HG02623 (cell line): ENCODE data around the gene FGF3.

Source experiments
- ATAC-seq: cut with Tn5 transposase; IDR thresholded peaks from one replicate; pipeline ENCODE4 v1.9.1; 2021; ENCODE audit warnings: moderate library complexity; ENCODE audit not compliant: unreplicated experiment

FGF3 gene

DNA sequence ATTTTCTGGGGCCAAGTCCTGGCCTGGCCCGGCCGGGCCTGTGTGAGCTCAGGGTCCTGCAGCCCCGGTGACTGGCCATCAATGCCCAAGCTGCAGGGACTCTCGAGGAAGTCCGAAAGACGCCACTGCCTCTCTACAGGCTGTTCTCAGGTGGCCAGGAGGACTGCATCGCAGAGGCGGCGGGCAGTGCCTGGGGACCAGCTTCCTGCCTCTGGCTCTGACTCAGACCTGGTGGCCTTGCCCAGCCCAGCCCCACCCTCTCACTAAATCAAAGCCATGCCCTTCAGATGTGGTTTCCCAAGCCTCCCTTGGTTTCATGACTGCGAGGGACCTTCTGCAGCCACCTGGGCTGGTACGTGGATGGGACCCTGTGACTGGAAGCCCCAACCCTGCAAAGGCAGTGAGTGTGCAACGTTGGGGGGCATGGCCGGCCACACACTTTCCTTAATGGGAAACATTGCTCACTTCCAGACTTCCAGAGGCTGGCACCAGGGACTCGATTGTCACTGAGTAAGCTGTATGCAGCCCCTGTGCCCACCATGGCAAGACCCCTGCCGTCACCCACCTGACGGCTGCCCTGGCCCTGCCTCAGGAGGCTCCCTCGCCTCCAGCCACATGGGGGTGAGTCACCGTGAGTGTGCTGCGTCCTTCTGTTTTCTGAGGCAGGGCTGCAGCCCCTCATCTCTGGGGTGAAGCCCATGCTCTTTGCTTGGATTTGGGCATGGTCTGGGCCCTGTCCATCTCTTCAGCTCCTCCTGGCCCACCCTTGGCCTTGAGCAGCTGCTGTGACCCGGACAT lies 6.0 kb upstream of the FGF3 start:
- ATAC-seq, result no peak

DNA sequence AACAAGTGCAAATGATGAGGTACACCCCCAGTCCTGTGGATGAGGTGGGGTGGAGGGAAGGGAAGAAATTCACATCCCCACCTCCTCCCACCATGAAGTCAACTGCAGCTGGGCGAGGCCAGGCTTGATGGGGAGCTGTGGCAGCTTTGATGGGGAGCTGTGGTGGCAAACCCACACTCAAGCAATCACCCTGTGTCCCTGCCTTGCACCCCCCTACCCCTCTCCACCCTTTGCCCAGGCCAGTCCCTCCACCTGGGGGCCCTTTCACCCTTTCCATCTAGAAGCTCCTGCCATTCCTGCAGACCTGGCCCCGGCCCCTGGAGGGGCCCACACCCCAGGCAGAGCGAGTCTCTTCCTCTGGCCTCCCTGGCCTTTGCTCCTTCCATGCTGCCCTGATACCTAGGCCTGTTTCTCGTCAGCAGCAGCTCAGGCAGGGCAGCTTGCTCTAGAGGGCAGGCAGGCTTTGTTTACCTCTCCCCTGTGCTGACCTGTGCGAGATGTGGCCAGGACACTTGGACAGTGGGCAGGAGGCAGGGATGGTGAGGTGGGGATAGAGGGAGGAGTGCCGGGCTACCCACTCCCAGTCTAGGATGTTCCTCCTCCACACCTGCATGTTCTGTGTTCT lies 4.5 kb upstream of the FGF3 start:
- no peak for ATAC-seq

DNA sequence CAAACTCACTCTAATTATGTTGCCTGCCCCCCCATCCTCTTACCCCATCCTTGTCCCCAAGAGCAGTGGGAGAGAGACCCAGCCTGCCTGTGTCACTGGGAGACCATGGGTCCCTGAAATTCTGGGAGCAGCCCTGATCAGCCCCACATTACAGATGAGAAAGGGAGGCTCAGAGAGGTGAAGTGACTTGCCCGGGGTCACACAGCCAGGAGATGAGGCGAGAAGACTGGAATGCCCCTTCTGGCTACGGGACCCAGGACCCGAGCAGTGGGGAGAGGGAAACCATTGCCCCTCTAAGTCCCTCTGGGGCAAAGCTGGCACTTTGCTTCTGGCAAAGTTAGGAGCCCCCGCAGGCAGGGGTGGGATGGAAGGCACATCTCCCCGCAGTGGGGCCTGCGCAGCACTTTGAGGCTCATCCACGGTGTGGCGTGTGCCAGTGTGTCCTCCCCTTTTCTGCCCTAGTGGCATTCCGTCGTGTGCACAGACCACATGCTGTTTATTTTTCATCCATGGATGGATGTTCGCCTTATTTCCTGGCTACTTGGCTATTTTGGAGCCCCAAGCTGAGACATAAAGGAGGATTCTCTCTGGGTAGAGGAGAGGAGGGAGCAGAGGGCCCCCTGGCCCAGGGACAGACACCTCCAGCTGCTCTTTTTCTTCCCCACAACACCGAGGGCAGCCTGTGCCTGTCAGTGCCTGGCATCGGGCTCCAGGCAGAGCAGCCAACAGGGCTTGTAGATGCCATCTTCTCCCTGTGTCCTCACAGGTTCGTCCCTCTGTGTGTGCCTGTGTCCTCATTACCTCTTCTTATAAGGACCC lies 3.7 kb upstream of the FGF3 start:
- no peak for ATAC-seq

DNA sequence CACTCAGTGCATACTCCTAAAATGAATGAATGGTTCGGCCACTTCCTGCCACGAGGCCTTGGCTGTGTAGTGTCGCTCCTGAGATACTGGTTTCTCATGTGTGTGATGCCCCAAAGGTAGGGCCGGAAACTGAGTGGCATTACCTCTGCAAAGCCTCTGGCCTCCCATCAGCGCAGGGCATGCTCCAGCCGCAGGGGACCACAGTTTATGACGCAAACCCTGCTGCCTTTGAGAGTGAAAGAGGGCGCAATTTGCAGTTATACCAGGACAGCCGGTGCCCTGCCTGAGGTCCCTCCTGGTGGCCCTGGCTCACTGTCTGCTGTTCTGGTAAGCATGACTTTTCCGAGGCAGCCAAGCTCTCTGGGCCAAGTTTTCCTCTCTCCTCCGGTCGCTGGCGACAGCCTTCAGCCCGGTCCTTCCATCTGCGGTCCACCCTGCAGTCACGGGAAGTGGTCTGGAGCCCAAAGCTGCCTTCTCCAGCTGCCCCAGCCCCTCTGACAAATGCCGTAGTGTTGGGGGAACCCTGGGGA lies 2.4 kb upstream of the FGF3 start:
- no peak for ATAC-seq

DNA sequence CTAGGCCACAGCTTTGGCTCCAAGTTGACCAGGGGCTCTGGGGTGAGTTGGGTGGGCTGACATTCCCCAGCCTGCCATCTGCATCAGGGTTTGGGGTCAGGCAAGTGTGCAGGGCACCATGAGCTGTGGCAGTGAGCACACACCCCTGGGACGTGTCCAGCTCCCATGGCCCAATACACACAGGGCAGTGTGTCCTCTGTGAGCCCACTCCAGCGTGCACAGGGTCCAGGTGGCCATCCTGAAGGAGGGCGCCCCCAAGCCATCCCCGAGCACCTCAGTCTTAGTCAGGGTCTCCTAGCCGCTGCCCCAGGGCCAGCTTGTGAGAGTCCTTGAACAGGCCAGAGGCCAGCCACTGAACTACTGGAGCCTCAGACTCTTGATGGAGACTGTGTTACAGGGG lies 1.2 kb upstream of the FGF3 start:
- ATAC-seq, result no peak

DNA sequence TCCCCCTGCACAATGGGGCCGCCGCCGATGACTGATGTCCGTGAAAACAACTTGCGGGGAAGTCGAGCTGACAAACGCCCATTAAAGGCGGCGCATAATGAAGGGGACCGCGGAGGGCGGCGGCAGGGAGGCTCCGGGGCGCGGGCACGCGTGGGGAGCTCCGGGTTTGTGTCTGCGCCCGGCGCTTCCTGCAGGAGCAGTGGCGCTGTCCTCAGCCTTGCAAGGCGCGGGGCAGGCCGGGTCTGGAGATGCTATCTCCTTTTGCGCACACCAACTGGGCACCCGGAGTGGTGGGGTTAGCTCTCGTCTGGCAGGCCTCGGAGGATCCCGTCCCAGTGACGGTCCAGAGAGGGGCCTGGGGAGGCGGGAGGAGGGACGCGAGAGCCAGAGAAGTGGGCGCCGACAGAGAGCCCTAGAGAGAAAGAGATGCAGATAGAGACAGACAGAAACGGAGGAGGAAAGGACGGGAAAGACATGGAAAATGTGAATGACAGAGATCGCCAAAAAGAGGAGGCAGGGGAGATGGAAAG lies 390 bp upstream of the FGF3 start:
- no peak for ATAC-seq

DNA sequence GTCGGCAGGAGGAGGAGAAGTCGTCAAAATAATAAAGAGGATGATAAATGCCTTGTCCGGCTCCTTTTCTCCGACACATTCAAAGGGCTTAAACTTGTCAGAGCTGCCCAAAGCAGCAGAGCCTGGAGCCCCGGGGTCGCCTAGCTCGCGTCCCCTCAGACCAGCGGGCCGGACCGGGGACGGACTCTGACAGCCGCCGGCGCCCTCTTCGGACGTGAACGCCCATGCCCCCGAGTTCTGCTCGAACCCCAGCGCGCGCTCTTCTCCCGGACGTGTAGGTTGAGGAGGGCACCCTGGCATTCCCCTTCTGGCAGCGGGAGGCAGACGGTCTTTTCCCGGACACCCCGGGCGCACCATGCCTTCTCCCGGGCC lies 999 bp downstream of the FGF3 start:
- no peak for ATAC-seq

DNA sequence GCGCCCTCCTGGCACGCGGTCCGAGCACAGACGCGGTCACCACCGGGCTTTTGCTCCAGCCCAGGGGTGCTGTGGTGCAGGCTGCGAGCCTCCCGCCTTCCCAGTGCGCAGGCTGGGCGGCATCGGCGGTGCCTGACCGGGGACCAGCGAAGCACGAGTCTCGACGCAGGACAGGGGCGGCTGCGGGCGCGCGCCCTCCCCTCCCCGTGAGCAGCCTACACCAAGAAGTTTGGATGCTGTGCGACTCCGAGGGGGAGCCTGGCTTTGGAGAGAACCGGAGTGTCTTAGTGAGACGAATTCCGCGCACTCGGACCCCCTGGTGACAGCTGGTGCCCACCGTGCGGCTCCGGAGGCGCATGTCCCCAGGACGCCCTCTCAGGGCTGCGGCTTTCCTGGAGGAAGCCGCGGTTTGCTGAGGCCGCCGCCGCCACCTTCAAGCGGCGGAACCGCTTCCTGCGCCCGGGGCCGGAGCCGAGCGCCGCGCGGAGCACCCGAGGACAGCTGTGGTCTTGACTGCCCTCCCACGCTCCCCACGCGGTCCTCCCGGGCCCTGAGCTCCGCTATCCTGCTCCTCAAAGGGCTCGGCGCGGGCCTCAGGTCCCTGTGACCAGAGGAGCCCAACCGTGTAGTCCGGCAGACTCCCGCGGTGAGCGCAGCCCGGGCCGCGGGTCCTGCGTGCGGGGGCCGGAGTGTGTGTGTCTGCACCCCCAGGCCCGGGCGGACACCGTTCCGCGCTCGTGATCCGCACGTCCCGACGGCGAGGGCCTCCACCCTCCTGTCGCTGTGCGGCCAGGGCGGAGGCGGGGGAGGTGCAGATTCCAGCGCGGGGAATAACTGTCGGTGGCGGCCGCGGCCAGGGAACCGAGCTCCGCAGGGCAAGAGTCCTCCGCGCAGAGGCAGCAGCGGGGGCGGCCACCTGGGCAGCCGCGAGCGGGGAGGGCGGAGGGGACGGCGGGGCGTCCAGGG lies 1.7 kb downstream of the FGF3 start:
- ATAC-seq, result no peak

DNA sequence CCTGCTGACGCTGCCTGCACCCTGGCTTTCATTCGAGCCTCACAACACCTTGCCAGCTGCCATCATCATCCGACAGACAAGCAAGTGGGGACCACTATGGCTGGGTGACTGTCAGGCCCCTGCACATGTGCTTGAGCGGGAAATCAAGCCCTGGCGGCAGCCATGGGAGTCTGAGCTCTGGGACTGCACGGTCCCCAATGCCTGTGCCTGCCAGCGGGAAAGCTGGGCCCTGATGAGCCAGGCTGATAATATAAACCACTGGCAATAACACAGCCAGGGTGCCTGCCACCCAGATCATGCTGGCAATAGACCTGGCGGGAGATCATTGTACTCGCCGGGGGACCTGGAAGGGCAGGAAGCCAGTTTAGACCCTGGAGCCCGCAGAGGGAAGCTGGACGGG lies 2.5 kb downstream of the FGF3 start:
- no peak for ATAC-seq

DNA sequence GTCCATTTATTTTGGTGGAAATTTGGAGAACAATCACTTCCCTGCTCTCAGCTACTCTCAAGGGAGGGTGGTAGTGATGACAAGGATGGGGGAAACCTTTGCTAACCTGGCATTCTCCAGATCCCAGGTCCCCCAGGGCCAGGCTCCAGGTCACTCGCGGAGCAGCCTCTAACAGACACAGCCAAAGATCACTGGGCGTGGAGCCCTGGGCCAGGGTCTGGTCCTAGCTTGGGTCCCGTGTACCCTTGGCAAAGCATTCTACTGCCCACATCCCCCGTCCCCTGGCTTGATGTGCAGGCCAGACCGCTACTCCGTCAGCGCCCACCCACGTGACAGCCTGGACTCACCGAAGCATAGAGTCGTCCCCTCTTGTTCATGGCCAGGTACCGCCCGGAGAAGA lies 3.2 kb downstream of the FGF3 start:
- ATAC-seq, result no peak

DNA sequence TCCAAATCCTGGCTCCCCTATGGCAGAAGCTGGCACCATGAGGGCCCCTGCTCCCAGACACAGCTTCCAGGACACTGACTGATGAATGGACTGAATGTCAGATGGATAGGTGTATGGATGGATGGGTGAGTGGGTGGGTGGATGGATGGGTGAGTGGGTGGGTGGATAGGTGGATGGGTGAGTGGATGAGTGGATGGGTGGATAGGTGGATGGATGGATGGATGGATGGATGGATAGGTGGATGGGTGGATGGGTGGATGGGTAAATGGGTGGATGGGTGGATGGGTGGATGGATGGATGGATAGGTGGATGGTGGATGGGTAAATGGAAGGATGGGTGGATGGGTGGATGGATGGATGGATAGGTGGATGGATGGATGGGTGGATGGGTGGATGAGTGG lies 4.3 kb downstream of the FGF3 start:
- ATAC-seq, result no peak

DNA sequence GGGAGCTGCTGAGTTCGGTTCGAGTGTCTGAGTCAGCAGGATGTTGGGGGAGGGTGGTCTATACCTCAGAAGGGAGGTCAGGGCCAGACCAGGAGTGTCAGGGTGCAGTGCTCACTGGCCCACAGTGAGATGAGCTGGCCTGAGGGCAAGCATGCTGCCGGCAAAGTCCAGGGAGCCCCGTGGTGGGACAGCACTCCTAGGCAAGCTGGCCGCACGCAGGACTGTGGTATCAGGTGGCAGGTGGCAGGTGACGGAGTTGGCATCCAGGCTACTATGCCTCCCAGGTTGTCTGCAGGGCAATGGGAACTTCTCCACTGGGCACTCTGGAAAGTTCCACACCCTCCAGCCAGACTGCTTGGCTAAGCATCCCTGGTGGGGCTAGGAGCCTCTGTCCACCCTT lies 4.8 kb downstream of the FGF3 start:
- no peak for ATAC-seq

DNA sequence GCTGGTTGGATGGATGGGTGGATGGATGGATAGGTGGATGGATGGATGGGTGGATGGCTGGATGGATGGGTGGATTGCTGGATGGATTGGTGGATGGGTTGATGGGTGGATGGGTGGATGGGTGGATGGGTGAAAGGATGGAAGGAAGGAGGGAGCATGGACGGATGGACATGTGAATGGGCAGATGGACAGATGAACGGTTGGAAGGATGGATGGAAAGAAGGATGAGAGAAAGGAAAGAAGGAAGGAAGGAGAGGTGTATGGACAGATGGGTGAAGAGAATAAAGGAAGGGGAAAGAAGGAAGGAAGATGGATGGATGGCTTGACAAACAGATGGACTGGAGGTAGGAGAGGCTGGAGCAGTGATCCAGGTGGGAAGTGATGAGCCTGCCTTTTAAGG lies 5.4 kb downstream of the FGF3 start:
- ATAC-seq, result no peak

DNA sequence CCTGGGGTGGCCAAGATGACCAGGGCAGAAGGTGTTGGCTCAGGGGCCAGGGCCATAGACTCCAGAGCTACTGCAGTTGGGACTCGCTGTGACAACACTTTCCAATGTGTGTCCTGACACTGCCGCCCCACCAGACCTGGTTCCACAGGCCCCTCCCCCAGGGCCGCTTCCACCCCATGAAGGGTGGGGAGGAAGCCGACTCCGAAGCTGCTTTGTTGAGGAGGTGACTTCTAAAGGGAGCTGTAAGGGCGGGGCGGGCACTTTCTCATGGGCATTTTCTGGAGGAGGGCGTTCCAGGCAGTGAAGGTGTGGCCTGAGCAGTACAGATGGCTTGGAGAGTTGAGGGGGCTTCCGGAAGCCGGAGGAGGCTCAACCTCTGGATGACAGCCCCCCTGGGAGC lies 6.3 kb downstream of the FGF3 start:
- no peak for ATAC-seq

DNA sequence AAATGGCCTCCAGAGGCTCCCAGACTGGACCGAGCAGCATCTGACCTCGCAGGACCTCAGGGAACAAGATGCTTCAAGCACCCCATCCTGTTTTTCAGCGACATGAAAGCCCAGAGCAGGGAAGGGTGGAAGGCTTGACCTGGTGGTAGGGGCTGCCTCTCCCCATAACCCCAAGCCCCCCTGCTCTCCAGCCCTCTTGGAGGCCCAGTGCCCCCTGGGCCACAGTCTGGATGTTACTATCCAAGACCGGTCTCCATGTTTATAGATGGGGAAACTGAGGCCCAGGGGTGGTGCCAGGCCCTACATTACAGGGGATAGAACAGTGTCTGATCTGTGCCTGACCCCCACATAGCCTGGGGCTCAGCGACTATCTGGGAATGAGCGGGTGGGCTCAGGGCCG lies 7.0 kb downstream of the FGF3 start:
- ATAC-seq, result no peak

DNA sequence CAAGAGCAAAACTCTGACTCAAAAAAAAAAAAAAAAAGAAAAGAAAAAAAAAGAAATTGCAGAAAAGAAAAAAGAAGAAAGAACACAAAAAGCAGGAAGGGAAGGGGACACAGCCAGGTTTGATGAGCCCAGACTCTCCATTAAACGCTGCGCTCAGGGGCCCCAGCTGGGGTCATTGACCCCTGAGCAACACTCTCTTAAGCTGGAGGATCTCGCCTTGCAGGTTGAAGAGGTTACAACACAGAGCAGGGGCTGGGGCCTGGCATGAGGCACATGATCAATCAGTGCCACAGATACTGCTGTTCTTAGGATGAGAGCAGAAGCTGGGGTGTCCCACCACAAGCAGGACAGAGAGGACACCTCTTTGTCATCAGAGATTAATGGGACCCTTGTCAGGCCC lies 7.8 kb downstream of the FGF3 start:
- no peak for ATAC-seq

DNA sequence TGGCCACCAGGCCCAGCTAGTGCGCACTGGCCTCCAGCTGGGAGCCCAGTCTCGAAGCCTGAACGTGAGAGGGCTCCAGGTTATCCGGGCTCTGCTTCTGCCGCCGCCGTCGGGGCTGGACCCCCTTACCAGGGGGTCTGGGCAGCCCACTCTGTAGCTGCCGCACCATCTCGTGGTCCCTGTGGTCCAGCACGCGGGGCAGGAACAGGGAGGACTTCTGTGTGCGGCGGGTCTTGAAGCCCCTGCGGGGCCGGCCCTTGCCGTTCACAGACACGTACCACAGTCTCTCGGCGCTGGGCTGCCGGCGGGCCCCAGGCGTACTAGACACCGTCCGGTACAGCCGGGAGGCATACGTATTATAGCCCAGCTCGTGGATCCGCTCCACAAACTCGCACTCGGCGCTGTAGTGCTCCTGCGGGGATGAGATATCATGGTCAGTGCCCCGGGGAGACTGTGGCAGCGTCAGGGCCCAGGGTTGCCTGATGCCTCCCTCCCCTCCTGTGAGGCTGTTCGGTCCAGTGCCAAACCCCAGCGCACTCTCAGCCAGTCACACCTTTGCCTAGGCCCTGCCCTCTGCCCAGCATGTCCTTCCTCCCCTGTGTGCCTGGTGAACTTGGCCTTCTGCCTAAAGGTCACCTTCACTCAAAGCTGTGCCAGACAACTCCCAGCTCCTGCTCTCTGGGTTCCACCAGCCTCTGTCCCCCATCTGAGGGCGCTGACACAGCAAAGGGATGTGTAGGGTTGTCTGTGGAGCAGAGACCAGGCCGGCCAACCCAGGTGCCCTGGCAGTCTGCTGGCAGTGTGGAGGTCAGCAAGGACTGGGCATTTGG lies 8.7 kb downstream of the FGF3 start:
- ATAC-seq, result no peak

DNA sequence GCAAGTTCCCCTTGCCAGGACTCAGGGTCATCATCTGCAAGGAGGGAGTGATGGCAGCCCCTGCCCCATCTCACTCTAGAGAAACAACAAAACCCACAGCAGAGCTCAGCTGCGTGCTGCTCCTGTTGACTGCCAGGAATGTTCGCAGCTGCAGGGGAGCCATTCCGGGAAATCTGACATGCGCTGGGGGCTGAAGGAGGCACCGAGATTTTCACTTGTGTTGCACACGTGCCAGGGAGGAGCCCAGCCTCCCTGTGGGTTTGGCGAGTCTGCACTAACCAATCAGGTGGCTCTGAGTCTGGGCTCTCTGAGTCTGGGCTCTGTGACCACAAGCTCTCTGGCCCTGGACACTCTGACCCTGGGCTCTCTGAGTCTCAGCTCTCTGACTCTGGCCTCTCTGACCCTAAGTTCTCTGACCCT lies 10.5 kb downstream of the FGF3 start:
- no peak for ATAC-seq

DNA sequence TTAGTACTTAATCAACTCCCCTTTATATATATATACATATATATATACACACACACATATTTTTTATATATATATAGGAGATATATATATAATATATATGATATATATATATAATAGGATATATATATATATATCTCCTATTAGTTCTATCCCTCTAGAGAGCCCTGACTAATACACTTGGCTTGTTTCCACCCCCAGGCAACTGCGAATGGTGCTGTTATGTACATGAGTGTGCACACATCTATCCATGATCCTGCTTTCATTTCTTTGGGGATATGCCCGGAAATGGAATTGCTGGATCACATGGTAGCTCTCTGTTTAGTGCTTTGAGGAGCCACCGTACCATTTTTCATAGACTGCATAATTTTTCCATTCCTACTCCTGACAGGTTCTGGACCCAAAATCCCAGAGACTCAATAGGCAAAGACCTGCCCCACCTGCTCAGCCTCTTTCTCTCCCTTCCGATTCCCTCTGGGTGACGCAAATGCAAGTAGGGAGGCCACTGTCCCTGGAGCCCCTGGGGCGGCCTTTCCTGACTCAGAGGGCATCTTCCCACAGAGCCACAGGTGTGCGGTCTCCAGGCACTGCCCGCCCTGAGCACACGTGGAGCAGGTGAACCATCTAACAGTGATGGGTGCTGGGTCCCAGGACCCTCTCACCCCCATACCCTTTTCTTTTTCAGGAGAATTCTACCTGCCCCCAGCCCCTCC lies 12.0 kb downstream of the FGF3 start:
- ATAC-seq, result no peak
